Hypothalamus (tissue), 51 donors: Measurements from ENCODE around the gene GNA12.

Source experiments
- DNase-seq, 51 donors: peaks; one replicate each; lab custom pipeline; 2025; lab: John Stamatoyannopoulos, UW

Gene GNA12

GRCh38 chr7:2838873-2839578 is 5.1 kb downstream of the GNA12 start:
- DNase-seq: no peak

GRCh38 chr7:2838451-2838850 is 5.7 kb downstream of the GNA12 start:
- no peak for DNase-seq

DNA sequence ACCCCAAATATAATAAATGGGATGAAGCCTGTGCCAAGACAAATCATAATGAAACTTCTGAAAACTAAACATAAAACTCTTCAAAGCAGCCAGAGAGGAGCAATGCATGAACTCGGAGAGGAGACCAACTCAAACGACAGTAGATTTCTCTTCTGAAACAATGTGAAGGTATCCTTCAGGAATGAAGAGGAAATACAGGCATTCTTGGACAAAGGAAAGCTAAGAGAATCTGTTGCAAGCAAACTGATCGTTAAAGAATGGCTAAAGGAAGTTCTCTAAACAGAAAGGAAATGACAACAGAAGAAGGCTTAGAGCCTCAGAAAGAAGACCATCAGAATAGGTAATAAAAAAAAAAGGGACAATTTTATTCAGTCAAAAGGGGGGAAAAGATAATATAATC is 6.6 kb downstream of the GNA12 start:
- DNase-seq: no peak

DNA sequence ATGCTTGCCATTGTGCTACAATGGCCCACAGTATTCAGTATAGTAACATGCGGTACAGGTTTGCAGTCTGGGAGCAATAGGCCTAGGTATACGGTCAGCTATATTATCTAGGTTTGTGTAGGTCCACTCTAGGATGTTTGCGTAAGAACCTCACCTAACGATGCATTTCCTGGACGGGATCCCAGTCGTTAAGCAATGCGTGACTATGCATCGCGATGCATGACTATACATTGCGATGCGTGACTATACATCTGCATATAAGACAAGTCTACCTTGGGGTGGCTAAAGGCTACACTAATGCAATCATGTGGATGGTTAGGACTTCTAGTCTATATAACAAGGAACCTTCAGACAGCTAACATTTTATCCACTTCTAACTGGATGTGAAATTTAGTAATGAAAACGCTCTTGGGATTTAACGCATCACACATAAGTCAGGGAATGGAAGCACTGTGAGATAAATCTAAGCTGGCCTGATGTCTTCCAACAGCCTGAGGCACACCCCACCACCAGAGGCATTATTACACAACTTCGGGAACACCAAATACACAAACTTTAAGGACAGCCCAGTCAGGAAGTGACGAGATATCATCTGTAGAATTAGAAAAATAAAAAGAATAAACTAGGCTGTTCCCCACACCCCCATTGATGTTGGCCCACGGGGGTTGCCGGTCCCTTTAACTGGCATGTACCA is 9.2 kb downstream of the GNA12 start:
- DNase-seq: no peak

DNA sequence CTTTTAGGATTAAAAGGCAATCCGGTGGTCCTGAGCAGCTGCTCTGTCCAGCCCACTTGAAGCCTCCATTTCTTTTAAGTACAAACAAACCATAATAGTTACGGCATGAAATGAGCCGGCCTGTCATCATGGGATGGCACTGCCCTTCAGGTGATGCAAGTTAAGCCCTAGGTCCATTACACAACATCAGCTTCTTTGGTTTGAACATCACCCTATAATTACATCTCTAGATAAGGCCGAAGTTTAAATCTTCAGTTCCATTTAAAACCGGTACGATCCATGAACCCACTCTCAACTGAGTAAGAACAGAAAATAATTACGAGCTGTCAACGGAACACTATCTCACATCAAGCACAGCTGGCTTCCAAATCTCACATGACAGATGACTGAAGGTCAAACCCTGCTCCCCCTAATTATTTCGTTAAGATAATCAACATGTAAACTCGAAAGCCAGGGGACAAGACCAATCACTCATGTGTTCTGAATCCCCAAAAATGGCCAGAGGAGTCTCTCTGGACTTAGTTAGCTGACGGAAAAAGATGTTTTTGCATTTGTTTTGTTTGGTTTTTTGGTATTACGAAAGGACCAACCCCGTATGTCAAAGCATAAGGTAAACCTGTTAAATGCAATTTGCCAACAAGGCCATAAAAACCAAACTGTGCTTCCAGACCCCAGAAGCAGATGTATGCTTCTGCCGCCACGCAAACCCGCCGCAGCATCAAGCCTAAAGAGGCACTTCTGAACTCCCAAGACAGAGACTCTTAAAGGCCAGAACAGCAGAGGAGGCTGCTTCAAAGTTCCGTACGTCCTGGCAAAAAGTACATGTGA is 10.8 kb downstream of the GNA12 start:
- no peak for DNase-seq

DNA sequence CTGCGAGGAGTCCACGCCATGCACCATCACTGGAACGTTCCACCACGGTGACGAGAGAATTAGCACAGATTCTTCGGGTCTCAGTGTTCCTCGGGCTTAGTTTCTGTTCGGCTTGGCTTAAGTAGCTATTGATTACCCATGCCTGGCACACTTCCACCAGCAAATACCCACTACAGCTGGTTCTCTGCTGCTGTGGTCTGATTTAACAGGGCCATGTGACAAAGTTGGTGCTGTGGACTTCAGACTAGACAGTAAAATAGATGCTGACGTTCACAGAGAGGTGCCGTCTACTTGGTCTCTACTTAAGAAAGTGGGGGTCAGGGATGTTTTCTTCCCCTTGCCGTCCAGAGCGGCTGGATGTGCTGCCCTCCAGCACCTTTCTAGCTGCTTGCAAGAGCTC is 11.6 kb downstream of the GNA12 start:
- no peak for DNase-seq

- no peak for DNase-seq
These were observed 13.3 kb downstream of the GNA12 start for GRCh38 chr7:2830609-2831376.

DNA sequence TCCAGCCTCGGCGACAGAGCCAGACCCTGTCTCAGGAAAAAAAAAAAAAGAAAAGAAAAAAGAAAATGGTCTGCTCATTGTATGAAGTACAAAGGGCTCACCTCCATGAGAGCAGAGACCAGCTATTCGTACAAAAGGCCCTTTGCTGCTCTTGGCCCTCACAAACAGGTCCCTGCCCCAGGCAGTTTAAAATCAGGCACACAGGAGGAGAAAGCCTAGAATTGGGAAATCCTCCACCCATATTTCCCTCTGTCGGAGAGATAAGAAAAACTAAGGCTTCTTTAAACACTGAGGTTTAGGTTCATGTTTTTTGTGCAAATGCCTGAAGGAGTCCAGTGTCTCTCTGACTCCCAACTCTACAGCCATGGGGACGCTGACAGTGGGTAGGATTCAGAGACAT is 15.1 kb downstream of the GNA12 start:
- DNase-seq: no peak

- DNase-seq: no peak
These were observed 17.3 kb downstream of the GNA12 start for GRCh38 chr7:2826771-2827170.

DNA sequence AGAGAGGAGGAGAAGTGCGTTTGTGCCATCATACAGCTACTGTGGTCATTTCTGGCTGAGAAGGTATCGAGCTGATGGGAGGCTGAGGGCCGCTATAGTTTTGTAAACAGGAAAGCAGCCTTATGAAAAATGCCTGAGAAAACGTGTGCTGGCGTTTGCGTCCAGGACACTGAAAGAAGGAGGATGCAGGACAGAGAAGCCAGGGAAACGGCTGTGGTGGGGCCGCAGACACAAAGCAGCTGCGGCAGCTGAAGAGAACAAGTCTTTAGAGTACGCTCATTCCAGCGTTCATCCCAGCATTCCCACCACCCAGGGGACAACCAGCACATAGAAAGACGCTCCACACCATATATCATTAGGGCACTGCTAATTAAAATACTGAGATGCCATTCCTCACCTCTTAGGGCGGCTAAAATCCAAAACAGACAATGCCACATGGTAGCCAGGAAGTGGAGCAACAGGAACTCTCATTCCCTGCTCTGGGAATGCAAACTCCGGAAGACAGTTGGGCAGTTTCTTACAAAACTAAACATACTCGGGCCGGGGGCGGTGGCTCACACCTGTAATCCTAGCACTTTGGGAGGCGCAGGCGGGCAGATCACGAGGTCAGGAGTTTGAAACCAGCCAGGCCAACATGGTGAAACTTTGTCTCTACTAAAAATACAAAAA is 18.4 kb downstream of the GNA12 start:
- DNase-seq: no peak

DNA sequence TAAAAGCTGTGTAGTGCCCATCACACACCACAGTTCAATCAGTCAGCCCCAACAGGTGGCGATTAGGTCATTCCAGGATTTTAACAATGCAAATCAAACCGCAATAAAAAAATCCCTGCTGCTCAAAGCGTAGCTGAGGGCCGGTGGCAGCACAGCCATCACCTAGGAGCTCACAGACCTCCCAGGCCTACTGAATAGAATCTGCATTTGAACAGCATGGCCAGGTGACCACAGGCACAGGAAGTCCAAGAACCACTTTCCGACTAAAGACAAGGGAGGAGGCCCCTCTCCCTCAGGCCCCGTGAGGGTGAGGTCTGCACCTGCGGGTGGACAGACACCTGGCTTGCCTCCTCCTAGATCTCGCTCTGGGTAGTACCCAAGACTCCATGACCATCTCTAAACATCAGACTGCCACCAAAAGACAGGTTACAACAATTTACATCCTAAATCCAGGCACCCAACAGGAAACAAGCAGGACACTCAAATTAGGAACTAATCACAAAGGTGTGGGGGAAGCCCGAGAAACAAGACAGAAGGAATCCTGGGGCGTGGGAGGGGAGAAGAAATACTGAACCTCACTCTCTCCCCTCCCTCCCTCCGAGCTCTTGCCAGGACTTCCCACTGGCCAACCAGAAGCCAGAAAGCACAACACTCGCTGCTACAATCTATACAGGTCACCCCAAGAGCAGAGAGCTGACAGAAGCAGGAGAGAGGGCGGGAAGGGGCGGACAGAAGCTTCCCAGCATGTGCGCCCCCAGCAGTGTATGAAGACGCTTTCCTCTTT is 19.2 kb downstream of the GNA12 start:
- peak in 1 of 51 donors; percentile 19 for DNase-seq

GRCh38 chr7:2824026-2824677 is 20.0 kb downstream of the GNA12 start:
- DNase-seq: no peak

DNA sequence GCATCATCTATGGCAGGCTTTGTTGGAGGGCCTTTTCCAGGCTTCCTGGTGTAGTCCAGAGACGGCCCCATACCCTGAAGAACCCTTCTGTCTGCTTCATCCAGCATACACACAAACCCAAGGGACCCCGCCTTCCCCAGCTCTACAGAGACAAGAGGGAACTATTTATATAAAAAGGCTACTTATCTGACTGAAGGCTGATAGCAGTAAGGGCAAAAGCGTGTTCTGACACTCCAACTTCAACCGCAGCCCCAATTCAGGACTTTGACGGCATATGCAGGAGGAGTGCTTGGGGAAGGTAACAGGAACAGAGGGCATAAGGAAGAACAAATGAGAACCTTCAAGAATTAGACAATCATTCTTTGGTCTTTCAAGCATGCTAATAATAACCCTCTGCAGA is 21.0 kb downstream of the GNA12 start:
- no peak for DNase-seq

GRCh38 chr7:2821842-2822507 is 22.1 kb downstream of the GNA12 start:
- DNase-seq: no peak

DNA sequence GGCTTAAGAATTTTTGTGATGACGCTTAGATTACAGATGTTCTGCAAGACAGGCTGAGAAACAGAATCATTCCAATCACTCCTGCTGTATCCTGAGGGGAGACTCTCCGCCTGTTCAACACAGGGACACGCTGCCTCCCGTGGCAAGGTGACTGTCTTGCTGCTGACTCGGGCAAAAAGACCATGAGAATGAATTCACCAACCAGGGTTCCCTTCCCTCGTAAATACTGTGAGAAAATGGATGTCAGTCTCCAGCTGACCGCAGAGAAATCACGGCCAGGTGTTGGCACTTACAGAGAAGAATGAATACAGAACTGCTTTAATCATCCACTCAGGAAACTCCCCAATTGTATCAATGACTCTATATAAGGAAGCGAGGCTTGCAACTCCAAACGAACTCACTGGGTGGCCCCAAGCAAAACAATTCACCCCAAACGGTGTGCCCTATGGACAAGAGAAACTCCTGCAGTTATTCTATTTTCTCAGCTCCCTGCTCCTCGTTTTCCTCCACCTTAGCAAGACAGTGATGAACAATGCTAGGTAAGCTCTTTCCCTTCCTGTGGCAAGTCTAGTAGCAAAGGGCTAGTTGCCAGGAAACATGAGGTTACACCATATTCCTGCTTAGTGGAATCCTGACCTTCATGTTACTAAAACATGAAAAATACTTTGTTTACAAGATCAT is 22.8 kb downstream of the GNA12 start:
- DNase-seq: no peak

GRCh38 chr7:2820508-2820934 is 23.6 kb downstream of the GNA12 start:
- DNase-seq: peak in 4 of 51 donors; percentile 11 to 54 (median 34)

DNA sequence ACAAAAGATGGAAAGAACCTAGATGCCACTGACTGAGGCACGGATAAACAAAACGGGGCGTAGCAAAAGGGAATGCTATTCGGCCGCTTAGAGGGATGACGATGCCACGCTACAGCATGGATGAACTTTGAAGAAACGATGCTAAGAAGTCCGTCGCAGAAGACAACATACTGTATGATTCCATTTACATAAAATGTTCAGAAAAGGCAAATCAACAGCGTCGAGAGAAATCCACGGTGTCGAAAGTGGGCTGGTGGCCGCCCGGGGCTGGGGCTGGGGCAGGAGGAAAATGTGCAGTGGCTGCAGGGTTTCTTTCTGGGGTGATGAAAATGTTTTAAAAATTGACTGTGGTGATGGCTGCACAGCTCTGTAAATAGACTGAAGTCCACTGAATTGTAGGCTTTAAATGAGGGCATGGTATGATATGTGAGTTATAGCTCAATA is 24.1 kb downstream of the GNA12 start:
- no peak for DNase-seq
